Cardiac muscle cell (in vitro differentiated cells and primary cell): ENCODE measurements around the gene ISLR. TPM values are rescaled to one million over a fixed set of nuclear protein-coding genes. Genes with fewer than 3 reads are reported as not detected.
A peak's percentile ranks its signal among the peaks of the same experiment; 100 is the strongest.

Experiments used
- DNase-seq, 2 donors: peaks; one replicate each; pipeline versions ENCODE4 v3.0.0 to v3.0.0-alpha.2; 2010 to 2017; ENCODE audit warnings: low read depth in 1 of 2, low spot score in 1 of 2
- H3K27ac ChIP-seq: fragments of 200-600 bp; sonication (generic); 2 replicates; pipeline ENCODE4 v1.5.1; 2016
- H3K27me3 ChIP-seq: fragments of 200-600 bp; sonication (generic); 2 replicates; pipeline ENCODE4 v1.6.0; 2016; ENCODE audit warnings: control low read depth
- H3K36me3 ChIP-seq: fragments of 200-600 bp; sonication (generic); 2 replicates; pipeline ENCODE4 v1.5.1; 2016; ENCODE audit warnings: control low read depth
- H3K4me1 ChIP-seq: fragments of 200-600 bp; sonication (generic); 2 replicates; pipeline ENCODE4 v1.8.1; 2017; ENCODE audit warnings: low read depth, mild to moderate bottlenecking, mixed run types
- H3K4me3 ChIP-seq: fragments of 200-600 bp; sonication (generic); 2 replicates; pipeline ENCODE4 v1.5.1; 2016; ENCODE audit warnings: mild to moderate bottlenecking
- H3K9me3 ChIP-seq: fragments of 200-600 bp; sonication (generic); 2 replicates; pipeline ENCODE4 v1.5.1; 2017; ENCODE audit warnings: low read depth, mild to moderate bottlenecking, control low read depth
- polyA plus RNA-seq: library from polyadenylated mRNA; unstranded; fragments of >200 nt; fragmentation: Nextera tagmentation; extraction: Ambion mirVana; gene quantifications from 2 replicates; pipeline ENCODE4 v1.2.1, GENCODE V29; 2016
- total RNA-seq: library from RNA; depleted of rRNA; stranded (reverse); fragments of >200 nt; gene quantifications from 2 replicates; pipeline ENCODE4 v1.2.3, GENCODE V29; 2016
- TF ChIP-seq, protein P1 (sequence below): IDR thresholded peaks from 2 replicates; pipeline ENCODE4 v1.5.1; 2012; ENCODE audit warnings: low read depth, mild to moderate bottlenecking, low read length

Gene ISLR
- total and polyA plus RNA-seq, 2 experiments from 2014 or later, result 0.44 to 4.1 TPM

DNA sequence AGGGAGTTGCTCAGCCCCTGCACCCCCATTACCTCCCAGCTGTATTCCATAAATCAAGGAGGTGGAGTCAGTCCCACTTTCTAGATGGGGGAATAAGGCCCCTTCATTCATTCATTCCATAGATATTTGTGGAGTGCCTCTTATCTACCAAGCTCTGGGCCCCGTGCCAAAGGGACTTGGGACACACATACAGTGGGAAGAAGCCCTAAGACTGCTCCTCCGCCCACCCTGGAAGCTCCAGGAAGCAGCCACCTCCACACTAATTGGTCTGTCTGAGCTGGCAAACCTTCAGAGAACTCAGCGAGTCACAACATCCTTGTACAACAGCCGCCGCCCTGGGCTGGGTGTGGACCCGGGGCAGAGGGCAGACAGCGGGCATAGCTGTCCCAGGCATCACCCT, 22.7 kb downstream of the ISLR start:
- TF ChIP-seq, protein P1, sequence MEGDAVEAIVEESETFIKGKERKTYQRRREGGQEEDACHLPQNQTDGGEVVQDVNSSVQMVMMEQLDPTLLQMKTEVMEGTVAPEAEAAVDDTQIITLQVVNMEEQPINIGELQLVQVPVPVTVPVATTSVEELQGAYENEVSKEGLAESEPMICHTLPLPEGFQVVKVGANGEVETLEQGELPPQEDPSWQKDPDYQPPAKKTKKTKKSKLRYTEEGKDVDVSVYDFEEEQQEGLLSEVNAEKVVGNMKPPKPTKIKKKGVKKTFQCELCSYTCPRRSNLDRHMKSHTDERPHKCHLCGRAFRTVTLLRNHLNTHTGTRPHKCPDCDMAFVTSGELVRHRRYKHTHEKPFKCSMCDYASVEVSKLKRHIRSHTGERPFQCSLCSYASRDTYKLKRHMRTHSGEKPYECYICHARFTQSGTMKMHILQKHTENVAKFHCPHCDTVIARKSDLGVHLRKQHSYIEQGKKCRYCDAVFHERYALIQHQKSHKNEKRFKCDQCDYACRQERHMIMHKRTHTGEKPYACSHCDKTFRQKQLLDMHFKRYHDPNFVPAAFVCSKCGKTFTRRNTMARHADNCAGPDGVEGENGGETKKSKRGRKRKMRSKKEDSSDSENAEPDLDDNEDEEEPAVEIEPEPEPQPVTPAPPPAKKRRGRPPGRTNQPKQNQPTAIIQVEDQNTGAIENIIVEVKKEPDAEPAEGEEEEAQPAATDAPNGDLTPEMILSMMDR, result no peak
- no peak overlapping the region for H3K27ac ChIP-seq
- H3K4me1 ChIP-seq, result peaks cover 22% of the 10 kb centered on the region
- no peaks in the 10 kb centered on the region for H3K27me3 ChIP-seq
- H3K4me3 ChIP-seq, result no peak overlapping the region
- no peaks in the 10 kb centered on the region for H3K36me3 ChIP-seq
- no peaks in the 10 kb centered on the region for H3K9me3 ChIP-seq
- peak; percentile 75 to 98 for DNase-seq

DNA sequence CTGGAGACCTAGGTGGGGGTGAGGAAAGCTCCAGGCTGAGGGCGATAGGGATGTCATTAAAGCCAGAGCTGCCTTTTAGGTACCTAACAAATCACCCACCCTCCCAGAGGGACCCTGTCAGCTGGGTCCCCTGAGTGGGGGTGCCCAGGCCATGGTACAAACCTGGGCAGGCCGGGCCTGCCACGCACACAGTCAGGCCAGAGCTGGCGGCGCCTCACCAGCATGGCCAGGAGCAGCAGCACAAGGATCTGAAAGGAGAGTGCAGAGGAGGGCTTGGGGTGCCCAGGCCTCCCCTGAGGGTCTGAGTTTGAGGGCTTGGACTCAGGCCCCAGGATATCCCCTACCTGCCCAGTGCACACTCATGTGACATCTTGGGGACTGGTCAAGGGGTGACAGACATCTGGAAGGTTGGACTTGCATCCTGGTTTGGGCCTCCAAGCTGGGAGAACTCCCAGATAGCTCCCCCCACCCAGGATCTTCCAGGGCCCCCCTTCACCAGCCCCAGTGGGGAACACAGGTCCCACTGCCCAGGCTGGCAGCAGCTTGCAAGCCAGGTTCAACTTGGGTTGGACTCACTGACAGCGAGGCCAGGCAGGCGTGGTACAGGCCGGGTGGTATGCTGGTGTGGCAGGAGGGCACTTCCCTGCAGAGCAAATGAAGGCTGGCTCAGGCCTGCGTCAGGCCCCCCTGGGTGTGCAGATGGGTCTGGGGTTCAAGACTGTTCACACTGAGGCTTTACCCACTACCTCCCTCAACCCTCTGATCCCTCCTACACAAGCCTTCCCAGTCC, 23.9 kb downstream of the ISLR start:
- TF ChIP-seq, protein P1, result no peak
- Histone ChIP-seq H3K36me3 (no peaks in the 10 kb centered on the region), H3K9me3 (no peaks in the 10 kb centered on the region), H3K4me1 (peaks cover 34% of the 10 kb centered on the region), H3K27ac (no peak overlapping the region), H3K27me3 (no peaks in the 10 kb centered on the region), H3K4me3 (no peak overlapping the region)
- no peak for DNase-seq

DNA sequence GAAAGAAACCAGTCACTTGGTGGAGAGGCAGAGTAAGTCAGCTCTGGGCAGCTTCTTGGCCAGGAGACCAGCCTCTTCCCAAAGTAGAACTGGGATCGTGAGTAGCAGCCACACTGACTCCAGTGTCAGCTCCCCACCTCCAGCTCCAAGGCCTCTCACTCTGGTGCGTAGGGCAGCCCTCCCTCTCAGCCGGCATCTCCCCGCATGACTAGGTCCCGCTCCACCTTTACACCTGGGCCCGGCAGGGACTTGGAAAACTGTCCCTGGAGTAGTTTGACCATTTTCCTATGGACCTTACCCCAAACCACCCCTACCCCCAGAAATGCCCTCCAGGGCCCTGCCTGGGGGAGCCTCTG, 25.8 kb downstream of the ISLR start:
- Histone ChIP-seq H3K4me1 (peaks cover 43% of the 10 kb centered on the region), H3K9me3 (no peaks in the 10 kb centered on the region), H3K27ac (no peak overlapping the region), H3K27me3 (no peaks in the 10 kb centered on the region), H3K36me3 (no peaks in the 10 kb centered on the region), H3K4me3 (no peak overlapping the region)
- TF ChIP-seq, protein P1, result no peak
- no peak for DNase-seq

DNA sequence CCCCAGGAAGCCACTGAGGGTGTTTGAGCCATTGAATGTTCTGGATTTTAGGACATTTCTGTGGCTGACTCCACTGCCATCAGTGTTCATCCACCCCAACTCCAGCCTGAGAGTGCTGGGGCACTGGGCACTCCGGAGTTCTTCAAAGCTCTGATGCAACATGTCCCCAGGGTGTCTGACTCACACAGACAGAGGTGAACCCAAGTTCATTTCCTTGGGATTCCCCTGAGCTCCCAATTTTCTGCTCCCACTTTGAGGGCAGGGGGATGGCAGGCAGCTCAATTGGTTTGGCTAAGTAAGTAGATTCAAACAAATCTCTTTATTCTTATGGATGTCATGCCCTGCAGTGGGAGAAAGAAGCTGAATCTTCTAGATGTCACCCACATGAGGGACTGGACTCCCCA, 26.9 kb downstream of the ISLR start:
- Histone ChIP-seq H3K27me3 (no peaks in the 10 kb centered on the region), H3K27ac (peak overlapping the region; percentile 52), H3K36me3 (no peaks in the 10 kb centered on the region), H3K9me3 (no peaks in the 10 kb centered on the region), H3K4me3 (no peak overlapping the region), H3K4me1 (peaks cover 43% of the 10 kb centered on the region)
- DNase-seq, result peak in 1 of 2 donors; percentile 87
- TF ChIP-seq, protein P1, result no peak

DNA sequence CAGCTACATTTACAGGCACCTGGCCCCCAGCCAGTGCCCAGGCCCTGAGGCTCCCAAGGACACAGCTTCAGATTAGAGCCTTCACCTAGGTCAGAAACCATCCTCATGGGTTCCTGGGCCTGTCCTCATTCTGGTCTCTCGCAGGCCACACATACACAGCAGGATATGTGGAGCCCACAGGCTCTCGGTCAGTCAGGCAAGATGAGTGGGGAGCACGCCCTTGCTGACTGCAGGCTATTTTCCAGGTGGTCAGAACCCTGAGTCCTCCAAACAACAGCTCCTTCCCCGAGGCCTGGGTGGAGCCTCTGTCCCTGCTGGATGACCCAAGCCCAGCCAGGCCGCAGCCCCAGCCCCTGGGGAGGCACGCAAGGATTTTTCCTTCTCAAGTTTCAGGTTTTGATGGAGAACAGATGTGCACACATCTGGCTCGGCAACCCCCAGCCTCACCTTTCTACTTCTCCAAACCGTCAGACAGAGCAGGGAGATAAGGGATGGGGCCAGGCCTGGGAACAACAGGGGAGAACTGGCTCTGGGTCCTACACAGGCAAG, 27.4 kb downstream of the ISLR start:
- H3K36me3 ChIP-seq, result no peaks in the 10 kb centered on the region
- no peak overlapping the region for H3K4me3 ChIP-seq
- H3K9me3 ChIP-seq, result no peaks in the 10 kb centered on the region
- peak; percentile 39 to 63 for DNase-seq
- TF ChIP-seq, protein P1, result no peak
- H3K27me3 ChIP-seq, result no peaks in the 10 kb centered on the region
- peak overlapping the region; percentile 52 for H3K27ac ChIP-seq
- H3K4me1 ChIP-seq, result peaks cover 40% of the 10 kb centered on the region
